NCI-H748 (cell line): ENCODE data around the gene IL1A.

ENCODE experiments used
- DNase-seq: peaks from one replicate; lab custom pipeline; 2025; ENCODE audit not compliant: unreplicated experiment; lab: John Stamatoyannopoulos, UW

Gene IL1A

GRCh38 chr2:112793449-112793978, 9.2 kb upstream of the IL1A start:
- DNase-seq: no peak

- DNase-seq: no peak
Observed at GRCh38 chr2:112792419-112792818, 8.1 kb upstream of the IL1A start.

DNA sequence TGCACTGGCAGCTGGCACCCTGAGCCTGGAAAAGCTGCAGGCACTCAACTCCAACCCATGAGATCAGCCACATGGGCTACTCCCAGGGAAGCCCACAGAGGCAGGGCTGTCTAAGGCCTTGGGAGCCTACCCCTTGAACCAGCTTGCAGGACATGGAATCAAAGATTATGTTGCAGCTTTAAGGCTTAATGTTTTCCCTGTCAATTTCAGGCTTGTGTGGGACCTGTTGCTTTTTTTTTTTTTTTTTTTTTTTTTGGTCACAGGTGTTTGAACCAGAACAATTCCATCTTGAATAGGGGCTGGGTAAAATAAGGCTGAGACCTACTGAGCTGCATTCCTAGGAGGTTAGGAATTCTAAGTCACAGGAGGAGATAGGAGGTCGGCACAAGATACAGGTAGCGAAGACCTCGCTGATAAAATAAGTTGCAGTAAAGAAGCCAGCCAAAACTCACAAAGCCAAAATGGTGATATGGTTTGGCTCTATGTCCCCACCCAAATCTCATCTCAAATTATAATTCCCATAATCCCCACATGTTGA, 7.5 kb upstream of the IL1A start:
- DNase-seq: no peak

GRCh38 chr2:112791019-112791418, 6.7 kb upstream of the IL1A start:
- DNase-seq: no peak

GRCh38 chr2:112790305-112790704, 6.0 kb upstream of the IL1A start:
- DNase-seq: no peak

DNA sequence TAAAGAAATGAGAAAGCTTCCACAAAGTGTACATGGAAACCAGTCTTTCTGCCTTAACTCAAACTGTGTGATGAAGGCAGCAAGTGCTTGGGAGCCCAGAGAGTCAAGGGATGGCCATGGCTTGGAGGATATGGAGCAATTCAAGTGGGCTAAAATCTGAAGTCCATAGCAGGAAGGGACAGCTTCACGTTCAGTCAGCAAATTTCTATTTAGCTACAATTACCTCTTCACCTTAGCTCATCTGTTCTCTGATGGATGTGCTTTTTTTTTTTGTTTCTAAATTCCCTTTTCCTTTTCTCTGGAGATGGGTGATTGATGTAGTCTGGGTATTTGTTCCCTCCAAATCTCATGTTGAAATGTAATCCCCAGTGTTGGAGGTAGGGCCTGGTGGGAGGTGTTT, 4.9 kb upstream of the IL1A start:
- DNase-seq: no peak

DNA sequence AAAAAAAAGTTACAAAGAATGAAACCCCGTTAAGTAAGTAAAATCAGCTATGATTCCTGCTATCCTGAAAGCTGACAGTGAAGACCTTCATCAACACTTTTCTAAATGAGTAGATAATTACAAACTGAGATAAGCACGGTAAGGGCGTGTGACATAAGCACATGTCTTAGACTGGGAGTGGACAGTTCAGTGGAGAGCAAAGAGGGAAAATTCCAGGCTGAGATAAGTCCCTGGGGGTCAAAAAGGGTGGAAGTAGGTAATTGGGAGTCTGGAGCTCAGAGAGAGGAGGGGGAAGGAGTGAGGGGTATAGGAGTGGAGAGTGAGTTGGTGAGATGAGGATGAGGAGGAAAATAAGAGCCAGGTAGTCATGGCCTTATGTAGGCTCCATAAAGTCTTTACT, 4.4 kb upstream of the IL1A start:
- DNase-seq: no peak

- DNase-seq: no peak
Observed at GRCh38 chr2:112787729-112788393, 3.6 kb upstream of the IL1A start.

- DNase-seq: no peak
Observed at GRCh38 chr2:112787294-112787693, 3.0 kb upstream of the IL1A start.

- no peak for DNase-seq
Observed at GRCh38 chr2:112783187-112783714, 1.0 kb downstream of the IL1A start.

- DNase-seq: no peak
Observed at GRCh38 chr2:112782234-112782799, 2.0 kb downstream of the IL1A start.

- DNase-seq: no peak
Observed at GRCh38 chr2:112779598-112779997, 4.7 kb downstream of the IL1A start.

GRCh38 chr2:112777036-112777435, 7.3 kb downstream of the IL1A start:
- no peak for DNase-seq

GRCh38 chr2:112776113-112776512, 8.2 kb downstream of the IL1A start:
- no peak for DNase-seq

DNA sequence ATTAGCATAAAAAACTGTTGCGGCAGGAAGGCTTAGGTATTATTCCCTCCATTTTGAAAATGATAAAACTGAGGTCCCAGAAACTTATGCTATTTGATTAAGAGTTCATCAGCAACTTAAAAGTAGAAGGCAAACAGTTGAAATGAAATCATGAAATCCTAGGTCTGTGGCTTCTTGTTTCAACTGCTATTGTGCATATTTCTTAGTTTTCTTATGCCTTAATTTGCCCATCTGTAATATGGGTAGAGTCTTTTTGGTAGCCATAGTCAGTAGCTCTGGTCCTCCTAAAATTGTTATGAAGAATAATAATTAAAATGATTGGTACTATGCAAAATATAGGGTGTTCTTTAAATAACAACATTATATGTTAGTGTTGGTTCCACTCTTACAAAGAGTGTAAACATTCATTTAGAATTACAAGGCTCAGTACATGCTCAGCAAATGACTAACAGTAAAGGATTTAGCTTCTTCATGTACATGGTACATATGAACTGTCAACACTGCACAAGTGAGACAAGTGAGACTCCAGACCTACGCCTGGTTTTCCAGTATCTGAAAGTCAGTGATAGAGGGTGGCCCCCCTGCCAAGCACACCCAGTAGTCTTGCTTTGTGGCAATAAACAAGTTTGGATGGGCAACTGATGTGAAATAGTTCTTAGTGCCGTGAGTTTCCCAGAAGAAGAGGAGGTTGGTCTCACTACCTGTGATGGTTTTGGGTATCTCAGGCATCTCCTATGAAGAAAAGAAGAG, 9.6 kb downstream of the IL1A start:
- DNase-seq: no peak

- DNase-seq: no peak
Observed at GRCh38 chr2:112773556-112773955, 10.7 kb downstream of the IL1A start.

- DNase-seq: no peak
Observed at GRCh38 chr2:112772911-112773475, 11.3 kb downstream of the IL1A start.

- no peak for DNase-seq
Observed at GRCh38 chr2:112772322-112772721, 12.0 kb downstream of the IL1A start.

GRCh38 chr2:112768432-112768831, 15.9 kb downstream of the IL1A start:
- no peak for DNase-seq

DNA sequence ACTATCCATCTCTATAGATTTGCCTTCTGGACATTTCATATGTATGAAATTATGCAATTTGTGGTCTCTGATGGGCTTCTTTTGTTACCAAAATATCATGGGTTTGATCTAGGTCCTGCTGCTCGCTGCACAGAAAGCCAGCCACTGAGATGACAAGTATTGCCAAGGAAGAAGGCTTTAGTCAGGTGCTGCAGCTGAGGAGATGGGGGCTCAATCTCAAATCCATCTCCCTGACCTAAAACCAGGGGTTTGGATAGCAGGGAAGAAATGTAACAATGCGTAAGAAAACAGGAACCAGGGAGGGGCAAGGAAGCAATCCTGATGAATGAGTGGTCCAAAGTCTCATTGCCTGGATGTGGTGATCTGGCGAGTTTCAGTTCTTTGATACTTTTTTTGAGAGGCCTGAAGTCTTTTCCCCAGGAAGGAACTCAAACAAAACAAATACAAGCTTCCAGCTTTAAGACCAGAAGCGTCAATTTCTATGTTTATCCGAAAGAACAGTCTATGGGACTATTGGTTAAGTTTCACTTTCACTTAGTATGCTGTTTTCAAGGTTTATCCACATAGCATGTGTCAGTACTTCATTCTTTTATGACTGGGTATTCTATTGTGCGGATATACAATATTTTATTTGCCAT, 16.5 kb downstream of the IL1A start:
- no peak for DNase-seq

- no peak for DNase-seq
Observed at GRCh38 chr2:112765251-112765650, 19.0 kb downstream of the IL1A start.
